GM18870 (cell line): ENCODE data around the gene RALY.

Experiments
- ATAC-seq: cut with Tn5 transposase; IDR thresholded peaks from one replicate; pipeline ENCODE4 v1.9.1; 2021; ENCODE audit warnings: moderate library complexity; ENCODE audit not compliant: unreplicated experiment

The RALY gene

GRCh38 chr20:33993576-33994221, at the start of gene RALY:
TSS of gene RALY (plus strand) at chr20:33993911. CDS start at chr20:34072075, 78,164 bp downstream.
- peak; percentile 28 for ATAC-seq

- no peak for ATAC-seq
These were observed 48.8 kb upstream of the RALY start for GRCh38 chr20:33944914-33945313.

- no peak for ATAC-seq
These were observed 48.2 kb upstream of the RALY start for GRCh38 chr20:33945391-33946081.

GRCh38 chr20:33947709-33948295, 45.9 kb upstream of the RALY start:
- ATAC-seq = no peak

GRCh38 chr20:33948480-33948879, 45.2 kb upstream of the RALY start:
- ATAC-seq = no peak

GRCh38 chr20:33951171-33951570, 42.5 kb upstream of the RALY start:
- ATAC-seq = no peak

GRCh38 chr20:33954504-33954903, 39.2 kb upstream of the RALY start:
- ATAC-seq = no peak

- ATAC-seq = no peak
These were observed 30.0 kb upstream of the RALY start for GRCh38 chr20:33963751-33964150.

- ATAC-seq = no peak
These were observed 29.3 kb upstream of the RALY start for GRCh38 chr20:33964441-33964840.

GRCh38 chr20:33967126-33967525, 26.6 kb upstream of the RALY start:
- ATAC-seq = no peak

- ATAC-seq = no peak
These were observed 24.1 kb upstream of the RALY start for GRCh38 chr20:33969563-33969962.

- no peak for ATAC-seq
These were observed 23.5 kb upstream of the RALY start for GRCh38 chr20:33970229-33970628.

- no peak for ATAC-seq
These were observed 22.4 kb upstream of the RALY start for GRCh38 chr20:33971147-33971975.

GRCh38 chr20:33976959-33977358, 16.8 kb upstream of the RALY start:
- ATAC-seq = no peak

- ATAC-seq = no peak
These were observed 16.2 kb upstream of the RALY start for GRCh38 chr20:33977535-33977934.

- no peak for ATAC-seq
These were observed 14.6 kb upstream of the RALY start for GRCh38 chr20:33979094-33979493.

GRCh38 chr20:33981347-33981746, 12.4 kb upstream of the RALY start:
- no peak for ATAC-seq

GRCh38 chr20:33981964-33982363, 11.7 kb upstream of the RALY start:
- ATAC-seq = no peak

- no peak for ATAC-seq
These were observed 10.3 kb upstream of the RALY start for GRCh38 chr20:33983371-33983770.

GRCh38 chr20:33984182-33984719, 9.5 kb upstream of the RALY start:
- no peak for ATAC-seq

- ATAC-seq = no peak
These were observed 8.4 kb upstream of the RALY start for GRCh38 chr20:33985280-33985679.
